K562 (cell line): ENCODE data around the gene MFSD12. TPM values are rescaled to one million over a fixed set of nuclear protein-coding genes. Genes with fewer than 3 reads are reported as not detected.

Experiments
- BHLHE40 ChIP-seq: IDR thresholded peaks from 2 replicates; pipeline ENCODE4 v1.6.1; 2011; ENCODE audit warnings: low read length, improper control_type of control experiment
- CBFB ChIP-seq: sonication (generic); formaldehyde crosslinking; IDR thresholded peaks from 2 replicates; pipeline ENCODE4 v1.4.0; 2020; ENCODE audit warnings: mild to moderate bottlenecking, missing genetic modification reagents
- CSDE1 ChIP-seq, 2 experiments: fragments of 450-650 bp; IDR thresholded peaks; 2 replicates each; pipeline ENCODE4 v1.6.1; 2016; ENCODE audit warnings: mild to moderate bottlenecking in 1 of 2
- ESRRB ChIP-seq: fragments of 250-450 bp; sonication (Bioruptor Pico); IDR thresholded peaks from 2 replicates; pipeline ENCODE4 v1.5.0; 2020; ENCODE audit warnings: mild to moderate bottlenecking, moderate library complexity, borderline replicate concordance
- EWSR1 ChIP-seq: fragments of 450-650 bp; IDR thresholded peaks from 2 replicates; pipeline ENCODE4 v1.6.1; 2018; ENCODE audit warnings: borderline replicate concordance, mild to moderate bottlenecking, low read depth, moderate library complexity; ENCODE audit not compliant: partially characterized antibody
- KLF1 ChIP-seq: fragments of 450-650 bp; IDR thresholded peaks from 2 replicates; pipeline ENCODE4 v1.6.1; 2016; ENCODE audit warnings: missing genetic modification characterization, missing compliant biosample characterization
- KLF10 ChIP-seq: fragments of 250-450 bp; sonication (Bioruptor Pico); IDR thresholded peaks from 2 replicates; pipeline ENCODE4 v1.6.1; 2021; ENCODE audit warnings: matching md5 sums
- LEF1 ChIP-seq: fragments of 450-650 bp; IDR thresholded peaks from 2 replicates; pipeline ENCODE4 v1.6.1; 2016; ENCODE audit warnings: mild to moderate bottlenecking
- NCOA6 ChIP-seq: fragments of 450-650 bp; IDR thresholded peaks from 2 replicates; pipeline ENCODE4 v1.6.1; 2017; ENCODE audit warnings: mild to moderate bottlenecking
- RUNX1 ChIP-seq: sonication (generic); IDR thresholded peaks from 2 replicates; pipeline ENCODE4 v1.6.1; 2016; ENCODE audit warnings: antibody characterized with exemption, low read depth
- SAFB ChIP-seq: fragments of 200-400 bp; formaldehyde crosslinking; IDR thresholded peaks from 2 replicates; pipeline ENCODE4 v1.6.1; 2017; ENCODE audit warnings: low read depth, low read length, borderline replicate concordance
- SLC30A9 ChIP-seq: fragments of 250-450 bp; sonication (Bioruptor Pico); IDR thresholded peaks from 2 replicates; pipeline ENCODE4 v1.8.0; 2022; ENCODE audit warnings: mild to moderate bottlenecking, moderate library complexity
- SRSF1 ChIP-seq: fragments of 200-400 bp; formaldehyde crosslinking; IDR thresholded peaks from 2 replicates; pipeline ENCODE4 v1.6.1; 2017; ENCODE audit warnings: mild to moderate bottlenecking, low read depth, low read length, moderate library complexity
- TAF9B ChIP-seq: fragments of 450-650 bp; IDR thresholded peaks from 2 replicates; pipeline ENCODE4 v1.6.1; 2018; ENCODE audit warnings: mild to moderate bottlenecking; ENCODE audit not compliant: partially characterized antibody
- TOE1 ChIP-seq, 2 experiments: fragments of 450-650 bp in 1 of 2; sonication (generic) in 1 of 2; formaldehyde crosslinking in 1 of 2; IDR thresholded peaks; 2 replicates each; pipeline versions ENCODE4 v1.7.1 to v1.8.0; 2016 to 2022; ENCODE audit warnings: borderline replicate concordance in 2 of 2, mild to moderate bottlenecking in 2 of 2, antibody characterized with exemption in 1 of 2, inconsistent platforms in 1 of 2, low read depth in 1 of 2, missing genetic modification reagents in 1 of 2, moderate library complexity in 1 of 2
- ZBTB17 ChIP-seq: fragments of 450-650 bp; formaldehyde crosslinking; IDR thresholded peaks from 2 replicates; pipeline ENCODE4 v1.4.0; 2020; ENCODE audit warnings: mild to moderate bottlenecking
- ZNF217 ChIP-seq: sonication (generic); formaldehyde crosslinking; IDR thresholded peaks from 2 replicates; pipeline ENCODE4 v1.8.0; 2022; ENCODE audit warnings: mild to moderate bottlenecking, missing genetic modification reagents
- ZNF785 ChIP-seq: fragments of 250-450 bp; sonication (Bioruptor Pico); IDR thresholded peaks from 2 replicates; pipeline ENCODE4 v1.4.0; 2020; ENCODE audit warnings: mild to moderate bottlenecking
- ZSCAN29 ChIP-seq: fragments of 450-650 bp; IDR thresholded peaks from 2 replicates; pipeline ENCODE4 v1.6.1; 2017
- polyA plus RNA-seq, 8 experiments: library from polyadenylated mRNA; depleted of rRNA in 4 of 8; stranded (reverse) in 5 of 8; unstranded in 3 of 8; fragments of >200 nt; fragmentation: Nextera tagmentation in 2 of 8; fragmentation: Illumina TruSeq in 1 of 8; extraction: Ambion mirVana in 2 of 8; extraction: Trizol in 1 of 8; gene quantifications; 2 replicates each; pipeline versions ENCODE4 v1.2.1 to v1.2.3, GENCODE V29; 2011 to 2014; ENCODE audit warnings: inconsistent platforms in 1 of 8, missing spikeins in 1 of 8
- total RNA-seq, 7 experiments: library from RNA; depleted of rRNA in 6 of 7; stranded (reverse); fragments of >200 nt in 6 of 7; fragmentation: Illumina TruSeq in 2 of 7; extraction: Trizol in 2 of 7; gene quantifications; 2 replicates each; pipeline versions ENCODE4 v1.2.1 to v1.2.3, GENCODE V29; 2011 to 2021; ENCODE audit warnings: low replicate concordance in 1 of 7
- TF ChIP-seq, protein P1 (sequence below): IDR thresholded peaks from 2 replicates; pipeline ENCODE4 v1.6.1; 2016; ENCODE audit warnings: missing genetic modification characterization, missing compliant biosample characterization
- TF ChIP-seq, protein P2 (sequence below): sonication (generic); IDR thresholded peaks from 2 replicates; pipeline ENCODE4 v1.6.1; 2016
- TF ChIP-seq, protein P3 (sequence below): sonication (generic); formaldehyde crosslinking; IDR thresholded peaks from 2 replicates; pipeline ENCODE4 v1.8.1; 2022; ENCODE audit warnings: missing genetic modification reagents
- TF ChIP-seq, protein P4 (sequence below), 2 experiments: fragments of 450-650 bp in 1 of 2; sonication (generic) in 1 of 2; formaldehyde crosslinking in 1 of 2; IDR thresholded peaks in 1 of 2; conservative IDR thresholded peaks in 1 of 2; 2 replicates each; pipeline versions ENCODE4 v1.6.1 to v1.8.1; 2016 to 2023; ENCODE audit warnings: mild to moderate bottlenecking in 2 of 2, moderate library complexity in 2 of 2, inconsistent platforms in 1 of 2, missing genetic modification reagents in 1 of 2
- TF ChIP-seq, protein P5 (sequence below): sonication (generic); formaldehyde crosslinking; IDR thresholded peaks from 2 replicates; pipeline ENCODE4 v1.8.0; 2022; ENCODE audit warnings: missing genetic modification reagents, mild to moderate bottlenecking, borderline replicate concordance

Gene MFSD12
- total and polyA plus RNA-seq, 9 of the 15 experiments (the other 6 are each of a cell fraction or from before 2014, with no cell fraction given), result 0.69 to 112 (median 31.8) TPM

DNA sequence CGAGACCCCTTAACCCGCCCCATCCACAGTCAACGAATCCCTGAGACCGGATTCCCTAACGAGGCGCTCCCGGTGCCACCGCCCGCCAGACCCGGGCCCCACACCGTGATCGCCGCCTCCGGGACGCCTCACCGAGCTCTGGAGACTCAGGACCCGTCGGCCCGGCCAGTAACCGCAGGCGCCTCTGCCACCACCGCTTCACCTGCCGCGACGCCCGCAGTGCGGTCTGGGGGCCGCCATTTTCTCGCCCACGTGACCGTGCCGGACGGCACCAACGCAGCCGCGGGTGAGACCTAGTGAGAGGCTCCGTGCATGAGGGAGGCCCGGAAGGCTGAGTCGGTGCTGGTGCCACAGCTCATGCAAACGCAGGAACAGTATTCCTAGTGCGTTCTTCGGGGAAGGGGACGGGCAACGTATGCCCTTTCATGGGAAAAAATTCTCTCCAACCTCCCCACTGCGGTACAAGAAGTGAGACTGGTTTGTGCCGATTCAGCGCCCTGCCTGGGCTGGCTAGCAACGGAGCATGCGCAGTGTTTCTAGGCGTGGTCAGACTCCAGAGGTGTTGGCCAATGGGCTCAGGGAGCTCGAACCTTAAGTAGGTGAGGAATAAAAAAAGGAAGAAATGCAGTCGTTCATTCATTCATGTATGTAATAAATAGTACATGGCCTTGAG, 56.8 kb downstream of the MFSD12 start, which contains the start of gene DOHH (continued):
- TF ChIP-seq, protein P1, sequence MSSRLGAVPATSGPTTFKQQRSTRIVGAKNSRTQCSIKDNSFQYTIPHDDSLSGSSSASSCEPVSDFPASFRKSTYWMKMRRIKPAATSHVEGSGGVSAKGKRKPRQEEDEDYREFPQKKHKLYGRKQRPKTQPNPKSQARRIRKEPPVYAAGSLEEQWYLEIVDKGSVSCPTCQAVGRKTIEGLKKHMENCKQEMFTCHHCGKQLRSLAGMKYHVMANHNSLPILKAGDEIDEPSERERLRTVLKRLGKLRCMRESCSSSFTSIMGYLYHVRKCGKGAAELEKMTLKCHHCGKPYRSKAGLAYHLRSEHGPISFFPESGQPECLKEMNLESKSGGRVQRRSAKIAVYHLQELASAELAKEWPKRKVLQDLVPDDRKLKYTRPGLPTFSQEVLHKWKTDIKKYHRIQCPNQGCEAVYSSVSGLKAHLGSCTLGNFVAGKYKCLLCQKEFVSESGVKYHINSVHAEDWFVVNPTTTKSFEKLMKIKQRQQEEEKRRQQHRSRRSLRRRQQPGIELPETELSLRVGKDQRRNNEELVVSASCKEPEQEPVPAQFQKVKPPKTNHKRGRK (tag), result no peak
- TF ChIP-seq KLF10 (CRISPR knock-in tag), result no peak
- TF ChIP-seq, protein P2, sequence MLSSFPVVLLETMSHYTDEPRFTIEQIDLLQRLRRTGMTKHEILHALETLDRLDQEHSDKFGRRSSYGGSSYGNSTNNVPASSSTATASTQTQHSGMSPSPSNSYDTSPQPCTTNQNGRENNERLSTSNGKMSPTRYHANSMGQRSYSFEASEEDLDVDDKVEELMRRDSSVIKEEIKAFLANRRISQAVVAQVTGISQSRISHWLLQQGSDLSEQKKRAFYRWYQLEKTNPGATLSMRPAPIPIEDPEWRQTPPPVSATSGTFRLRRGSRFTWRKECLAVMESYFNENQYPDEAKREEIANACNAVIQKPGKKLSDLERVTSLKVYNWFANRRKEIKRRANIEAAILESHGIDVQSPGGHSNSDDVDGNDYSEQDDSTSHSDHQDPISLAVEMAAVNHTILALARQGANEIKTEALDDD, result no peak
- TF ChIP-seq, protein P3, sequence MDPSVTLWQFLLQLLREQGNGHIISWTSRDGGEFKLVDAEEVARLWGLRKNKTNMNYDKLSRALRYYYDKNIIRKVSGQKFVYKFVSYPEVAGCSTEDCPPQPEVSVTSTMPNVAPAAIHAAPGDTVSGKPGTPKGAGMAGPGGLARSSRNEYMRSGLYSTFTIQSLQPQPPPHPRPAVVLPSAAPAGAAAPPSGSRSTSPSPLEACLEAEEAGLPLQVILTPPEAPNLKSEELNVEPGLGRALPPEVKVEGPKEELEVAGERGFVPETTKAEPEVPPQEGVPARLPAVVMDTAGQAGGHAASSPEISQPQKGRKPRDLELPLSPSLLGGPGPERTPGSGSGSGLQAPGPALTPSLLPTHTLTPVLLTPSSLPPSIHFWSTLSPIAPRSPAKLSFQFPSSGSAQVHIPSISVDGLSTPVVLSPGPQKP (CRISPR knock-in tag), result no peak
- peak; percentile 97 for TF ChIP-seq CBFB (CRISPR knock-in tag)
- 0 out of 2 replicates have a peak, but pooled peaks have one; percentile 25 for TF ChIP-seq ZBTB17 (CRISPR knock-in tag)
- TF ChIP-seq, protein P4, sequence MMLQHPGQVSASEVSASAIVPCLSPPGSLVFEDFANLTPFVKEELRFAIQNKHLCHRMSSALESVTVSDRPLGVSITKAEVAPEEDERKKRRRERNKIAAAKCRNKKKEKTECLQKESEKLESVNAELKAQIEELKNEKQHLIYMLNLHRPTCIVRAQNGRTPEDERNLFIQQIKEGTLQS (IDR thresholded peaks at IDR 0.05), result peak; percentile 75
- TF ChIP-seq, protein P4 (CRISPR knock-in tag; conservative IDR thresholded peaks at IDR 0.05), result no peak; the same call in 1 of the 2 replicates
- TF ChIP-seq TOE1 (IDR thresholded peaks at IDR 0.05; ENCODE audit: borderline replicate concordance), result peak; percentile 99
- no peak for TF ChIP-seq TOE1 (CRISPR knock-in tag; IDR thresholded peaks at IDR 0.05; ENCODE audit: borderline replicate concordance, low read depth)
- TF ChIP-seq NCOA6, result no peak
- TF ChIP-seq LEF1, result no peak
- TF ChIP-seq ZNF217 (CRISPR knock-in tag), result no peak
- no peak for TF ChIP-seq ZSCAN29
- peak; percentile 21; the same call in 1 of the 2 replicates for TF ChIP-seq KLF1 (tag)
- no peak for TF ChIP-seq EWSR1
- TF ChIP-seq, protein P5, sequence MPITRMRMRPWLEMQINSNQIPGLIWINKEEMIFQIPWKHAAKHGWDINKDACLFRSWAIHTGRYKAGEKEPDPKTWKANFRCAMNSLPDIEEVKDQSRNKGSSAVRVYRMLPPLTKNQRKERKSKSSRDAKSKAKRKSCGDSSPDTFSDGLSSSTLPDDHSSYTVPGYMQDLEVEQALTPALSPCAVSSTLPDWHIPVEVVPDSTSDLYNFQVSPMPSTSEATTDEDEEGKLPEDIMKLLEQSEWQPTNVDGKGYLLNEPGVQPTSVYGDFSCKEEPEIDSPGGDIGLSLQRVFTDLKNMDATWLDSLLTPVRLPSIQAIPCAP (CRISPR knock-in tag), result no peak
- peak; percentile 97 for TF ChIP-seq BHLHE40
- TF ChIP-seq ZNF785 (CRISPR knock-in tag), result no peak
- peak; percentile 98 for TF ChIP-seq TAF9B
- TF ChIP-seq SLC30A9, result no peak
- TF ChIP-seq SRSF1, result no peak
- TF ChIP-seq RUNX1, result peak; percentile 58; the same call in 1 of the 2 replicates
- no peak for TF ChIP-seq SAFB
- no peak; a peak in 1 of 4 replicates for TF ChIP-seq CSDE1 (IDR thresholded peaks at IDR 0.05)
- TF ChIP-seq ESRRB (CRISPR knock-in tag), result no peak
